Osteoblast (primary cell): Measurements from ENCODE around the gene UBASH3A. TPM values are rescaled to one million over a fixed set of nuclear protein-coding genes. Genes with fewer than 3 reads are reported as not detected.

Source experiments
- DNase-seq: peaks from one replicate; pipeline ENCODE4 v3.0.0; 2011; ENCODE audit warnings: low spot score, mixed read lengths; ENCODE audit not compliant: insufficient read length; ENCODE audit errors: missing footprints
- H2AFZ ChIP-seq: 2 replicates; pipeline ENCODE4 v1.6.0; 2011; ENCODE audit warnings: mild to moderate bottlenecking, low read length
- H3K27ac ChIP-seq: 2 replicates; pipeline ENCODE4 v1.5.1; 2011; ENCODE audit warnings: mild to moderate bottlenecking, low read depth, low read length, moderate library complexity
- H3K27me3 ChIP-seq: 2 replicates; pipeline ENCODE4 v1.6.0; 2012; ENCODE audit warnings: mild to moderate bottlenecking, control low read depth, inconsistent platforms, low read length, moderate library complexity; ENCODE audit not compliant: insufficient read depth
- H3K36me3 ChIP-seq: 2 replicates; pipeline ENCODE4 v1.5.1; 2011; ENCODE audit warnings: mild to moderate bottlenecking, low read length, control low read depth, moderate library complexity; ENCODE audit not compliant: insufficient read depth
- H3K4me1 ChIP-seq: 2 replicates; pipeline ENCODE4 v1.5.1; 2011; ENCODE audit warnings: mild to moderate bottlenecking, low read length, control low read depth, moderate library complexity; ENCODE audit not compliant: insufficient read depth
- H3K4me2 ChIP-seq: 2 replicates; pipeline ENCODE4 v1.6.0; 2011; ENCODE audit warnings: mild to moderate bottlenecking, low read length; ENCODE audit not compliant: insufficient read depth
- H3K4me3 ChIP-seq: fragments of 200-600 bp; sonication (generic); 3 replicates; pipeline ENCODE4 v1.5.1; 2012; ENCODE audit warnings: mild to moderate bottlenecking, low read length, inconsistent platforms; ENCODE audit not compliant: insufficient read depth
- H3K79me2 ChIP-seq: 2 replicates; pipeline ENCODE4 v1.6.0; 2012; ENCODE audit warnings: mild to moderate bottlenecking, low read length, control low read depth, inconsistent platforms; ENCODE audit not compliant: insufficient read depth
- H3K9me3 ChIP-seq: 2 replicates; pipeline ENCODE4 v1.5.1; 2011; ENCODE audit warnings: low read depth, low read length, control low read depth
- H4K20me1 ChIP-seq: 2 replicates; pipeline ENCODE4 v1.6.0; 2012; ENCODE audit warnings: mild to moderate bottlenecking, low read length, control low read depth; ENCODE audit not compliant: insufficient read depth
- small RNA-seq: library from RNA; depleted of rRNA; stranded (forward); fragments of <200 nt; gene quantifications from one replicate; pipeline ENCODE3, GENCODE V24; 2012
- total RNA-seq: library from RNA; depleted of rRNA; stranded (reverse); fragments of >200 nt; gene quantifications from 2 replicates; pipeline ENCODE4 v1.2.3, GENCODE V29; 2012
- TF ChIP-seq, protein P1 (sequence below): IDR thresholded peaks from 2 replicates; pipeline ENCODE4 v1.5.1; 2011; ENCODE audit warnings: mild to moderate bottlenecking, low read depth, low read length, moderate library complexity; ENCODE audit errors: extremely low read depth

Gene UBASH3A
- total RNA-seq, 1 donor = not detected

DNA sequence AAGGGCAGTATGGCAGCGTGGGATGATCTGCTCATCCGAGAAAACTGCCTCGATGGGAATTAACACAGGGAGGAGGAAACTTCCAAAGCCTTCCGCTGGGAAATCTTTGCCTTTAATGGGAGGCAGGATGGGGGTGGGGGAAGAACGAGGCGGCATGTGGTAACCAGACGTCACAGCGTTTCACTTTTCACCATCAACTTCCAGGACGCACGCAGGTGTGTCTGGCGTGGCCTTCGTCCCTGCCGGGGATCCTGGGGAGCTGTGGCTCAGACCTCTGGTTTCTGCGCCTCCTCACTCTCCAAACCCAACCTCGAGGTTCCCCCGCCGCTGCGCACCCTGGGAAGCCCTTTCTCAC, 92.0 kb downstream of the UBASH3A start:
- H3K79me2 ChIP-seq = no peaks in the 10 kb centered on the region
- H3K4me2 ChIP-seq = peak overlapping the region; percentile 97
- peak overlapping the region; percentile 12 for H3K27ac ChIP-seq
- no peaks in the 10 kb centered on the region for H4K20me1 ChIP-seq
- no peaks in the 10 kb centered on the region for H3K9me3 ChIP-seq
- TF ChIP-seq, protein P1, sequence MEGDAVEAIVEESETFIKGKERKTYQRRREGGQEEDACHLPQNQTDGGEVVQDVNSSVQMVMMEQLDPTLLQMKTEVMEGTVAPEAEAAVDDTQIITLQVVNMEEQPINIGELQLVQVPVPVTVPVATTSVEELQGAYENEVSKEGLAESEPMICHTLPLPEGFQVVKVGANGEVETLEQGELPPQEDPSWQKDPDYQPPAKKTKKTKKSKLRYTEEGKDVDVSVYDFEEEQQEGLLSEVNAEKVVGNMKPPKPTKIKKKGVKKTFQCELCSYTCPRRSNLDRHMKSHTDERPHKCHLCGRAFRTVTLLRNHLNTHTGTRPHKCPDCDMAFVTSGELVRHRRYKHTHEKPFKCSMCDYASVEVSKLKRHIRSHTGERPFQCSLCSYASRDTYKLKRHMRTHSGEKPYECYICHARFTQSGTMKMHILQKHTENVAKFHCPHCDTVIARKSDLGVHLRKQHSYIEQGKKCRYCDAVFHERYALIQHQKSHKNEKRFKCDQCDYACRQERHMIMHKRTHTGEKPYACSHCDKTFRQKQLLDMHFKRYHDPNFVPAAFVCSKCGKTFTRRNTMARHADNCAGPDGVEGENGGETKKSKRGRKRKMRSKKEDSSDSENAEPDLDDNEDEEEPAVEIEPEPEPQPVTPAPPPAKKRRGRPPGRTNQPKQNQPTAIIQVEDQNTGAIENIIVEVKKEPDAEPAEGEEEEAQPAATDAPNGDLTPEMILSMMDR = no peak
- peak overlapping the region; percentile 96 for H2AFZ ChIP-seq
- H3K4me3 ChIP-seq = peak overlapping the region; percentile 82
- peaks cover 12% of the 10 kb centered on the region for H3K4me1 ChIP-seq
- no peak for DNase-seq
- H3K27me3 ChIP-seq = no peaks in the 10 kb centered on the region
- no peaks in the 10 kb centered on the region for H3K36me3 ChIP-seq

DNA sequence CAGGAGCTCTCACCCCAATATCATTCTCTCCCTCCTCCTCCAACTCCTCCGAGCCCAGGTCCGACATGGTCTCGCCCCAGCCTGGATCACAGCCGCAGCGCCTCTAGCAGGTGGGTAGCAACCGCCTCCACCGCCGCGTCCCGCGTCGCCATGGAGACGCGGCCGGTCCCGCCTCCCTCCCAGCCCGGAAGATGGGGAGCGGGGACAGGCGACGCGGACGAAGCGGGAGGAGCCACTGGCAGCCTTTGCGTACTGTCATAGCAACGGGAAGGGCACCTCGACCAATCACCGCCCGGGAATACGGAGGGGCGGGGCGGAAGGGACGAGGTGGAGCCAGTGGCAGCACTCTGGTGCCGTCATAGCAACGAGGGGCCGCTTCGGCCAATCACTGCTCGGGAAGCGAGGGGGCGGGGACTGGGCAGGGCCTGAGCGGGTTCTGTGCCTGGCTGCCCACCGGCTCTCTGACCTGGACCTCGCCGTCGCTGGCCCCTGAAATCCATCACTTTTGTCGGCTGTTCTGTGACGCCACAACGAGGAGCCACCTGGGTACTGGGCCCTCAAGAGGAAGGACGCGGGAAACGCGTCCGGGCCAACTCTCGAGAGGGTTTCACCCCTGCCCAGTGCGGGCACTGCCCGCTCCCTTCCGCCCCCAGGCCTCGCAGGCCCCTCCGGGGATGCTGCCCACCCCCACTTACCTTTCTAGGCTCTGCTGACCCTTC, 92.6 kb downstream of the UBASH3A start, which contains the start of gene RSPH1:
Gene RSPH1 (minus strand): TSS at position 105 of the 719 bp plus-strand sequence. CDS start 38 bp downstream, at position 67.
- H3K79me2 ChIP-seq = no peaks in the 10 kb centered on the region
- H2AFZ ChIP-seq = peak within 1 kb of the TSS; percentile 98
- peak within 1 kb of the TSS; percentile 44 for H3K27ac ChIP-seq
- peaks cover 12% of the 10 kb centered on the region for H3K4me1 ChIP-seq
- H4K20me1 ChIP-seq = no peaks in the 10 kb centered on the region
- no peaks in the 10 kb centered on the region for H3K9me3 ChIP-seq
- peak within 1 kb of the TSS; percentile 97 for H3K4me2 ChIP-seq
- no peaks in the 10 kb centered on the region for H3K27me3 ChIP-seq
- no peaks in the 10 kb centered on the region for H3K36me3 ChIP-seq
- H3K4me3 ChIP-seq = peak within 1 kb of the TSS; percentile 82
- DNase-seq = peak; percentile 99
- TF ChIP-seq, protein P1 = no peak

DNA sequence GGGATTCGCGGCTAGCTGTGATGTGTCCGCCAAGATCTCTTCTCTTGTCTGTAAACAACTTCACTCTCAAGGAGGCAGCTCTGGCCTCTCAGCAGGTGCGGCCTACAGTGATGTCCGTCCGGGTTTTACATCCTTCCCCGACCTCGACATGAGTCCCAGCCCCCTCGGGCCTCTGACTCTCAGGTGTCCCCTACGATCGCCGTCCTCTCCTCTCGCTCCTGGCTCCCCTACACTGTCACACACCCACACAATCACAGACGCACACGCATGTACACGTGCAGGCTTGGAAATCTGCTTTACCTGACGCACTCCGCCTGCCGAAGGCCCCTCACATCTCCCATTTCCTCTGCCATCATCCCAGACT, 93.1 kb downstream of the UBASH3A start:
- peak overlapping the region; percentile 44 for H3K27ac ChIP-seq
- peak overlapping the region; percentile 98 for H2AFZ ChIP-seq
- H3K4me2 ChIP-seq = peak overlapping the region; percentile 97
- no peaks in the 10 kb centered on the region for H3K79me2 ChIP-seq
- no peaks in the 10 kb centered on the region for H4K20me1 ChIP-seq
- TF ChIP-seq, protein P1 = no peak
- no peaks in the 10 kb centered on the region for H3K36me3 ChIP-seq
- H3K4me1 ChIP-seq = peaks cover 12% of the 10 kb centered on the region
- no peaks in the 10 kb centered on the region for H3K9me3 ChIP-seq
- H3K27me3 ChIP-seq = no peaks in the 10 kb centered on the region
- no peak for DNase-seq
- H3K4me3 ChIP-seq = peak overlapping the region; percentile 82

Small RNA genes within 50 kb of the gene (small RNA-seq; reads per million reads assigned to genes)
- not detected for gene RNU6-1149P

Other genes starting within 250 kb of the UBASH3A start
- under 0.01 and 0.72 TPM in 2 replicates for gene ABCG1, start 184.8 kb upstream of the UBASH3A start, total RNA-seq
- not detected in 2 replicates for gene TFF3, start 88.5 kb upstream of the UBASH3A start, total RNA-seq
- not detected in 2 replicates for gene TFF2, start 52.9 kb upstream of the UBASH3A start, total RNA-seq
- not detected in 2 replicates for gene TFF1, start 37.4 kb upstream of the UBASH3A start, total RNA-seq
- gene TMPRSS3, start 7.8 kb upstream of the UBASH3A start, total RNA-seq = not detected in 2 replicates
- gene RSPH1, start 92.3 kb downstream of the UBASH3A start, total RNA-seq = 0.29 TPM in 1 of 2 replicates, not detected in the other
- 5.9 and 6.9 TPM in 2 replicates for gene SLC37A1, start 110.0 kb downstream of the UBASH3A start, total RNA-seq
- 0.36 TPM in 1 of 2 replicates, not detected in the other for gene PDE9A, start 249.7 kb downstream of the UBASH3A start, total RNA-seq